HEK293T (cell line): ENCODE results near the gene NCR3LG1.

Experiments
- ARNT ChIP-seq: fragments of 450-650 bp; IDR thresholded peaks from 2 replicates; pipeline ENCODE4 v1.6.1; 2017; ENCODE audit warnings: mild to moderate bottlenecking
- BHLHE40 ChIP-seq: fragments of 450-650 bp; IDR thresholded peaks from 2 replicates; pipeline ENCODE4 v1.6.1; 2016; ENCODE audit warnings: mild to moderate bottlenecking, moderate library complexity, borderline replicate concordance
- ELF4 ChIP-seq: fragments of 450-650 bp; IDR thresholded peaks from 2 replicates; pipeline ENCODE4 v1.6.1; 2017; ENCODE audit warnings: antibody characterized with exemption
- FOXA1 ChIP-seq: fragments of 450-650 bp; IDR thresholded peaks from 2 replicates; pipeline ENCODE4 v1.6.1; 2016; ENCODE audit warnings: mild to moderate bottlenecking
- FOXK2 ChIP-seq: fragments of 450-650 bp; IDR thresholded peaks from 2 replicates; pipeline ENCODE4 v1.6.1; 2016; ENCODE audit warnings: mild to moderate bottlenecking
- FOXM1 ChIP-seq: fragments of 450-650 bp; IDR thresholded peaks from 2 replicates; pipeline ENCODE4 v1.6.1; 2017; ENCODE audit warnings: mild to moderate bottlenecking, borderline replicate concordance
- LEF1 ChIP-seq: fragments of 450-650 bp; IDR thresholded peaks from 2 replicates; pipeline ENCODE4 v1.6.1; 2017; ENCODE audit warnings: mild to moderate bottlenecking, borderline replicate concordance
- NFRKB ChIP-seq: fragments of 450-650 bp; IDR thresholded peaks from 2 replicates; pipeline ENCODE4 v1.6.1; 2016; ENCODE audit warnings: mild to moderate bottlenecking, moderate library complexity
- SP1 ChIP-seq: fragments of 450-650 bp; IDR thresholded peaks from 2 replicates; pipeline ENCODE4 v1.6.1; 2017
- SUZ12 ChIP-seq: fragments of 450-650 bp; IDR thresholded peaks from 2 replicates; pipeline ENCODE4 v1.6.1; 2016; ENCODE audit warnings: mild to moderate bottlenecking
- TARDBP ChIP-seq: fragments of 450-650 bp; IDR thresholded peaks from 2 replicates; pipeline ENCODE4 v1.6.1; 2016
- TF ChIP-seq, protein P1 (sequence below): fragments of 450-650 bp; IDR thresholded peaks from 2 replicates; pipeline ENCODE4 v1.6.1; 2016

GRCh38 chr11:17368551-17368950 is 17.0 kb downstream of the NCR3LG1 start:
- TF ChIP-seq ELF4: no peak
- TF ChIP-seq, protein P1, sequence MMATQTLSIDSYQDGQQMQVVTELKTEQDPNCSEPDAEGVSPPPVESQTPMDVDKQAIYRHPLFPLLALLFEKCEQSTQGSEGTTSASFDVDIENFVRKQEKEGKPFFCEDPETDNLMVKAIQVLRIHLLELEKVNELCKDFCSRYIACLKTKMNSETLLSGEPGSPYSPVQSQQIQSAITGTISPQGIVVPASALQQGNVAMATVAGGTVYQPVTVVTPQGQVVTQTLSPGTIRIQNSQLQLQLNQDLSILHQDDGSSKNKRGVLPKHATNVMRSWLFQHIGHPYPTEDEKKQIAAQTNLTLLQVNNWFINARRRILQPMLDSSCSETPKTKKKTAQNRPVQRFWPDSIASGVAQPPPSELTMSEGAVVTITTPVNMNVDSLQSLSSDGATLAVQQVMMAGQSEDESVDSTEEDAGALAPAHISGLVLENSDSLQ: no peak
- TF ChIP-seq TARDBP: no peak
- TF ChIP-seq BHLHE40: no peak
- no peak for TF ChIP-seq ARNT
- TF ChIP-seq SUZ12: no peak
- TF ChIP-seq SP1: no peak
- TF ChIP-seq NFRKB: no peak
- TF ChIP-seq FOXK2: no peak
- TF ChIP-seq FOXA1: no peak
- TF ChIP-seq LEF1: no peak
- TF ChIP-seq FOXM1: no peak
